H1 (cell line): Measurements from ENCODE around the gene MKRN1. TPM values are rescaled to one million over a fixed set of nuclear protein-coding genes. Genes with fewer than 3 reads are reported as not detected.

Experiments used
- BRCA1 ChIP-seq: IDR thresholded peaks from 2 replicates; pipeline ENCODE4 v1.6.1; 2012; ENCODE audit warnings: low read depth, low read length, improper control_type of control experiment
- HDAC2 ChIP-seq, 2 experiments: fragments of 300-600 bp in 1 of 2; sonication (generic) in 1 of 2; IDR thresholded peaks; 2 replicates each; pipeline ENCODE4 v1.6.1; 2011 to 2012; ENCODE audit warnings: low read depth in 2 of 2, low read length in 2 of 2, mild to moderate bottlenecking in 2 of 2, moderate library complexity in 2 of 2, borderline replicate concordance in 1 of 2, inconsistent platforms in 1 of 2
- SRF ChIP-seq: IDR thresholded peaks from 2 replicates; pipeline ENCODE4 v1.6.1; 2011; ENCODE audit warnings: mild to moderate bottlenecking, low read depth, low read length, moderate library complexity
- polyA plus RNA-seq, 7 experiments: library from polyadenylated mRNA; depleted of rRNA in 3 of 7; stranded (reverse) in 5 of 7; unstranded in 2 of 7; fragments of >200 nt in 5 of 7; fragments of 200-250 nt in 2 of 7; gene quantifications; 1 replicate in 5 of 7; 2 replicates in 1 of 7; 4 replicates in 1 of 7; pipeline versions ENCODE4 v1.2.1 to v1.2.3, GENCODE V29; 2011 to 2013; ENCODE audit warnings: missing spikeins in 2 of 7, mixed read lengths in 2 of 7
- total RNA-seq: library from RNA; stranded (reverse); fragmentation: NEBNext Ultra II Directional; extraction: Animal tissue kit (Norgen Biotek cat#: 25700); gene quantifications from 2 replicates; pipeline ENCODE4 v1.2.1, GENCODE V29; 2021
- TF ChIP-seq, protein P1 (sequence below): IDR thresholded peaks from 2 replicates; pipeline ENCODE4 v1.6.1; 2012; ENCODE audit warnings: low read length, inconsistent platforms

The MKRN1 gene
- total and polyA plus RNA-seq, 2 of the 8 experiments (the other 6 are each of a cell fraction or from before 2014, with no cell fraction given) = 46.2 to 99.6 TPM

DNA sequence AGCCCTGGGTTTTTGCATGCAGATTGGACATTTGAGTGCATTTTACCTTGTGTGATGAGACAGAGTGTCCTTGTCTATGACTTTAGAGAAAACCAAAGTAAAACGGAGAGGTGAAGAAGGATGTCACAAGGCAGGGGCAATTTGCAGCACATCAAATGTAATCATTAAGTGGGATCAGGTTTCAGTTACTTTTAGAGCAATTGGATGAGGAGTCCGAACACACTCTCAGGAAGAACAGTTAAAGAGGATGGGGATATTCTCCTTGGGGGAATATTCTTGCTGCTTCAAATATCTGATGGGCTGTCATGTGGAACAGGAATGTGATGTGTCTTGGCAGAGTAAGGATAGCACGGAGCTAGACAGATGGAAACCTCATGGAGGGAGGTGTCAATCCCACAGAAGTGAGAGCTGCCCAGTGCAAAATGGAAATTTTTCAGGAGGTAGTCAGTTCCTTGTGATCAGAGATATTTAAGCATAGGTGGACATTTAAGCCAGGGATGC is 74.7 kb downstream of the MKRN1 start (continued):
- TF ChIP-seq HDAC2 (IDR thresholded peaks at IDR 0.05; ENCODE audit: borderline replicate concordance in 1 of 2, low read depth in 2 of 2, low read length in 2 of 2) (no peak), SRF (no peak), BRCA1 (no peak)
- TF ChIP-seq, protein P1, sequence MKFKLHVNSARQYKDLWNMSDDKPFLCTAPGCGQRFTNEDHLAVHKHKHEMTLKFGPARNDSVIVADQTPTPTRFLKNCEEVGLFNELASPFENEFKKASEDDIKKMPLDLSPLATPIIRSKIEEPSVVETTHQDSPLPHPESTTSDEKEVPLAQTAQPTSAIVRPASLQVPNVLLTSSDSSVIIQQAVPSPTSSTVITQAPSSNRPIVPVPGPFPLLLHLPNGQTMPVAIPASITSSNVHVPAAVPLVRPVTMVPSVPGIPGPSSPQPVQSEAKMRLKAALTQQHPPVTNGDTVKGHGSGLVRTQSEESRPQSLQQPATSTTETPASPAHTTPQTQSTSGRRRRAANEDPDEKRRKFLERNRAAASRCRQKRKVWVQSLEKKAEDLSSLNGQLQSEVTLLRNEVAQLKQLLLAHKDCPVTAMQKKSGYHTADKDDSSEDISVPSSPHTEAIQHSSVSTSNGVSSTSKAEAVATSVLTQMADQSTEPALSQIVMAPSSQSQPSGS = no peak
